Skeletal muscle tissue (tissue), 4 donors: ENCODE data around the gene ATP1A1. TPM values are rescaled to one million over a fixed set of nuclear protein-coding genes. Genes with fewer than 3 reads are reported as not detected.
A peak's percentile ranks its signal among the peaks of the same experiment; 100 is the strongest.

ENCODE experiments used
- H3K27ac ChIP-seq: one replicate; pipeline ENCODE4 v1.7.0; 2013; ENCODE audit warnings: mild to moderate bottlenecking, low read depth, low read length, inconsistent platforms
- H3K27me3 ChIP-seq, 3 donors: one replicate each; pipeline ENCODE4 v1.7.0; 2013; ENCODE audit warnings: low read length in 3 of 3; ENCODE audit not compliant: control insufficient read depth in 3 of 3, insufficient read depth in 3 of 3
- H3K36me3 ChIP-seq, 3 donors: one replicate each; pipeline ENCODE4 v1.7.0; 2013; ENCODE audit warnings: low read length in 3 of 3; ENCODE audit not compliant: control insufficient read depth in 3 of 3, insufficient read depth in 3 of 3
- H3K4me1 ChIP-seq, 3 donors: one replicate each; pipeline ENCODE4 v1.7.0; 2013; ENCODE audit warnings: low read length in 3 of 3, mild to moderate bottlenecking in 3 of 3; ENCODE audit not compliant: control insufficient read depth in 3 of 3, insufficient read depth in 3 of 3
- H3K4me3 ChIP-seq, 3 donors: one replicate each; pipeline ENCODE4 v1.7.0; 2013; ENCODE audit warnings: low read length in 3 of 3
- H3K9ac ChIP-seq, 3 donors: one replicate each; pipeline ENCODE4 v1.7.0; 2013; ENCODE audit warnings: low read length in 3 of 3, mild to moderate bottlenecking in 3 of 3, moderate library complexity in 2 of 3, low read depth in 1 of 3
- H3K9me3 ChIP-seq, 3 donors: one replicate each; pipeline ENCODE4 v1.7.0; 2013; ENCODE audit warnings: low read length in 3 of 3; ENCODE audit not compliant: control insufficient read depth in 3 of 3
- total RNA-seq: library from RNA; depleted of rRNA; stranded (reverse); fragments of >200 nt; gene quantifications from one replicate; pipeline ENCODE4 v1.2.3, GENCODE V29; 2014
- donor health status: Osteomylitis.

The ATP1A1 gene
- total RNA-seq, 1 donor from 2014 or later, result 74.1 TPM

- Histone ChIP-seq H3K4me1 (peaks cover 11 to 19% (median 18%) of the 10 kb centered on the region in 3 donors), H3K27ac (peak overlapping the region; percentile 85), H3K36me3 (no peaks in the 10 kb centered on the region), H3K27me3 (no peaks in the 10 kb centered on the region), H3K9me3 (no peaks in the 10 kb centered on the region), H3K4me3 (peak overlapping the region in 1 of 3 donors; percentile 23), H3K9ac (no peak overlapping the region)
These were observed 59.7 kb downstream of the ATP1A1 start for GRCh38 chr1:116432655-116433265.

- no peaks in the 10 kb centered on the region for H3K36me3 ChIP-seq
- H3K4me3 ChIP-seq, result peak overlapping the region in 1 of 3 donors; percentile 23
- no peaks in the 10 kb centered on the region for H3K27me3 ChIP-seq
- no peaks in the 10 kb centered on the region for H3K9me3 ChIP-seq
- peaks cover 11 to 19% (median 18%) of the 10 kb centered on the region in 3 donors for H3K4me1 ChIP-seq
- H3K9ac ChIP-seq, result peak overlapping the region in 1 of 3 donors; percentile 68
- H3K27ac ChIP-seq, result peak overlapping the region; percentile 85
These were observed 60.5 kb downstream of the ATP1A1 start for GRCh38 chr1:116433275-116434257.

GRCh38 chr1:116434849-116435248 is 61.8 kb downstream of the ATP1A1 start:
- peaks cover 11 to 19% (median 18%) of the 10 kb centered on the region in 3 donors for H3K4me1 ChIP-seq
- H3K27me3 ChIP-seq, result no peaks in the 10 kb centered on the region
- no peaks in the 10 kb centered on the region for H3K9me3 ChIP-seq
- no peak overlapping the region for H3K27ac ChIP-seq
- no peak overlapping the region for H3K9ac ChIP-seq
- no peak overlapping the region for H3K4me3 ChIP-seq
- H3K36me3 ChIP-seq, result no peaks in the 10 kb centered on the region

- Histone ChIP-seq H3K9ac (no peak overlapping the region), H3K27me3 (no peaks in the 10 kb centered on the region), H3K27ac (no peak overlapping the region), H3K36me3 (no peaks in the 10 kb centered on the region), H3K4me1 (peaks cover 11 to 19% (median 18%) of the 10 kb centered on the region in 3 donors), H3K9me3 (no peaks in the 10 kb centered on the region), H3K4me3 (no peak overlapping the region)
These were observed 63.0 kb downstream of the ATP1A1 start for GRCh38 chr1:116435806-116436610.

GRCh38 chr1:116436611-116436970 is 63.5 kb downstream of the ATP1A1 start:
- no peaks in the 10 kb centered on the region for H3K27me3 ChIP-seq
- peaks cover 11 to 19% (median 18%) of the 10 kb centered on the region in 3 donors for H3K4me1 ChIP-seq
- no peak overlapping the region for H3K9ac ChIP-seq
- H3K9me3 ChIP-seq, result no peaks in the 10 kb centered on the region
- H3K27ac ChIP-seq, result no peak overlapping the region
- H3K4me3 ChIP-seq, result no peak overlapping the region
- H3K36me3 ChIP-seq, result no peaks in the 10 kb centered on the region

GRCh38 chr1:116439701-116440100 is 66.7 kb downstream of the ATP1A1 start:
- H3K4me1 ChIP-seq, result no peaks in the 10 kb centered on the region
- H3K27me3 ChIP-seq, result no peaks in the 10 kb centered on the region
- no peaks in the 10 kb centered on the region for H3K36me3 ChIP-seq
- no peak overlapping the region for H3K27ac ChIP-seq
- no peaks in the 10 kb centered on the region for H3K9me3 ChIP-seq
- H3K9ac ChIP-seq, result no peak overlapping the region
- no peak overlapping the region for H3K4me3 ChIP-seq

- Histone ChIP-seq H3K4me3 (no peak overlapping the region), H3K9me3 (no peaks in the 10 kb centered on the region), H3K27me3 (no peaks in the 10 kb centered on the region), H3K27ac (no peak overlapping the region), H3K36me3 (no peaks in the 10 kb centered on the region), H3K9ac (no peak overlapping the region), H3K4me1 (no peaks in the 10 kb centered on the region)
These were observed 67.7 kb downstream of the ATP1A1 start for GRCh38 chr1:116440731-116441130.

GRCh38 chr1:116445534-116445933 is 72.5 kb downstream of the ATP1A1 start:
- no peaks in the 10 kb centered on the region for H3K9me3 ChIP-seq
- H3K27me3 ChIP-seq, result no peaks in the 10 kb centered on the region
- H3K4me3 ChIP-seq, result no peak overlapping the region
- H3K36me3 ChIP-seq, result no peaks in the 10 kb centered on the region
- H3K27ac ChIP-seq, result no peak overlapping the region
- no peak overlapping the region for H3K9ac ChIP-seq
- no peaks in the 10 kb centered on the region for H3K4me1 ChIP-seq

- Histone ChIP-seq H3K36me3 (no peaks in the 10 kb centered on the region), H3K4me3 (no peak overlapping the region), H3K9me3 (no peaks in the 10 kb centered on the region), H3K9ac (no peak overlapping the region), H3K4me1 (no peaks in the 10 kb centered on the region), H3K27me3 (no peaks in the 10 kb centered on the region), H3K27ac (no peak overlapping the region)
These were observed 73.6 kb downstream of the ATP1A1 start for GRCh38 chr1:116446686-116447085.
